IMR-90 (cell line): ENCODE data around the gene TALDO1.

Source experiments
- BHLHE40 ChIP-seq: fragments of 150-350 bp; IDR thresholded peaks from 2 replicates; pipeline ENCODE4 v1.6.1; 2016; ENCODE audit warnings: mild to moderate bottlenecking, low read depth, low read length
- CEBPB ChIP-seq: IDR thresholded peaks from 2 replicates; pipeline ENCODE4 v1.6.1; 2012; ENCODE audit warnings: low read depth, low read length, improper control_type of control experiment
- ELK1 ChIP-seq: fragments of 150-350 bp; IDR thresholded peaks from 2 replicates; pipeline ENCODE4 v1.6.1; 2016; ENCODE audit warnings: low read depth, mild to moderate bottlenecking, low read length, moderate library complexity, borderline replicate concordance
- MAFK ChIP-seq: IDR thresholded peaks from 2 replicates; pipeline ENCODE4 v1.6.1; 2012; ENCODE audit warnings: low read depth, low read length, improper control_type of control experiment
- MAZ ChIP-seq: IDR thresholded peaks from 2 replicates; pipeline ENCODE4 v1.6.1; 2012; ENCODE audit warnings: low read depth, mild to moderate bottlenecking, low read length, improper control_type of control experiment, moderate library complexity, borderline replicate concordance
- MXI1 ChIP-seq: IDR thresholded peaks from 2 replicates; pipeline ENCODE4 v1.6.1; 2012; ENCODE audit warnings: low read depth, mild to moderate bottlenecking, low read length, moderate library complexity, borderline replicate concordance
- NFE2L2 ChIP-seq: fragments of 150-350 bp; IDR thresholded peaks from 2 replicates; pipeline ENCODE4 v1.6.1; 2016; ENCODE audit warnings: low read depth, mild to moderate bottlenecking, low read length
- POLR2A ChIP-seq: IDR thresholded peaks from 2 replicates; pipeline ENCODE4 v1.6.1; 2012; ENCODE audit warnings: mild to moderate bottlenecking, low read depth, low read length
- RAD21 ChIP-seq: IDR thresholded peaks from 2 replicates; pipeline ENCODE4 v1.6.1; 2012; ENCODE audit warnings: low read length, improper control_type of control experiment
- RCOR1 ChIP-seq: IDR thresholded peaks from 2 replicates; pipeline ENCODE4 v1.6.1; 2012; ENCODE audit warnings: mild to moderate bottlenecking, low read length, improper control_type of control experiment; ENCODE audit not compliant: insufficient replicate concordance
- RFX5 ChIP-seq: IDR thresholded peaks from 2 replicates; pipeline ENCODE4 v1.8.0; 2012; ENCODE audit warnings: low read depth, mild to moderate bottlenecking, low read length, moderate library complexity
- TF ChIP-seq, protein P1 (sequence below): conservative IDR thresholded peaks from 2 replicates; pipeline ENCODE4 v1.5.1; 2012; ENCODE audit warnings: mild to moderate bottlenecking, low read depth, low read length, improper control_type of control experiment

GRCh38 chr11:765025-765801 is 17.9 kb downstream of the TALDO1 start:
- TF ChIP-seq, protein P1, sequence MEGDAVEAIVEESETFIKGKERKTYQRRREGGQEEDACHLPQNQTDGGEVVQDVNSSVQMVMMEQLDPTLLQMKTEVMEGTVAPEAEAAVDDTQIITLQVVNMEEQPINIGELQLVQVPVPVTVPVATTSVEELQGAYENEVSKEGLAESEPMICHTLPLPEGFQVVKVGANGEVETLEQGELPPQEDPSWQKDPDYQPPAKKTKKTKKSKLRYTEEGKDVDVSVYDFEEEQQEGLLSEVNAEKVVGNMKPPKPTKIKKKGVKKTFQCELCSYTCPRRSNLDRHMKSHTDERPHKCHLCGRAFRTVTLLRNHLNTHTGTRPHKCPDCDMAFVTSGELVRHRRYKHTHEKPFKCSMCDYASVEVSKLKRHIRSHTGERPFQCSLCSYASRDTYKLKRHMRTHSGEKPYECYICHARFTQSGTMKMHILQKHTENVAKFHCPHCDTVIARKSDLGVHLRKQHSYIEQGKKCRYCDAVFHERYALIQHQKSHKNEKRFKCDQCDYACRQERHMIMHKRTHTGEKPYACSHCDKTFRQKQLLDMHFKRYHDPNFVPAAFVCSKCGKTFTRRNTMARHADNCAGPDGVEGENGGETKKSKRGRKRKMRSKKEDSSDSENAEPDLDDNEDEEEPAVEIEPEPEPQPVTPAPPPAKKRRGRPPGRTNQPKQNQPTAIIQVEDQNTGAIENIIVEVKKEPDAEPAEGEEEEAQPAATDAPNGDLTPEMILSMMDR: peak; percentile 50
- TF ChIP-seq POLR2A (no peak), RFX5 (no peak), CEBPB (no peak), ELK1 (no peak), RAD21 (peak; percentile 57), BHLHE40 (no peak), MXI1 (no peak), MAZ (no peak), RCOR1 (no peak), NFE2L2 (no peak), MAFK (no peak)
